ENCODE measurements around the gene TLE3. TPM values are rescaled to one million over a fixed set of nuclear protein-coding genes. Genes with fewer than 3 reads are reported as not detected.

TLE3 gene
- total and polyA plus RNA-seq, 7 experiments from 2014 or later = 15.2 to 183 (median 117) TPM

GRCh38 chr15:70008697-70009290 is 88.9 kb downstream of the TLE3 start:
- no peak for DNase-seq
- no peaks in the 10 kb centered on the region for H3K4me1 ChIP-seq (ENCODE audit: control insufficient read depth in 2 of 2, insufficient read depth in 2 of 2, low read length in 2 of 2)
- Mint-ChIP-seq H3K36me3 (no peaks in the 10 kb centered on the region), H3K4me1 (peaks cover 0 to 3% (median 0%) of the 10 kb centered on the region in 7 donors), H3K27ac (no peak overlapping the region), H3K4me3 (no peak overlapping the region), H3K27me3 (peaks cover 0 to 21% (median 0%) of the 10 kb centered on the region in 5 donors), H3K9me3 (peaks cover 0 to 2% (median 0%) of the 10 kb centered on the region in 11 donors)
- no peak overlapping the region for H3K4me3 ChIP-seq (ENCODE audit: low read length)
- CTCF ChIA-PET = no interaction called here
- intact Hi-C loops (cut with micrococcal nuclease) = no loop called here
- no peak for ATAC-seq
- H3K27ac ChIP-seq (ENCODE audit: low read depth, low read length) = no peak overlapping the region
- no peaks in the 10 kb centered on the region for H3K27me3 ChIP-seq (ENCODE audit: control insufficient read depth in 2 of 2, insufficient read depth in 2 of 2, low read length in 2 of 2)
- H3K9me3 ChIP-seq (ENCODE audit: control insufficient read depth in 2 of 3, low read length in 3 of 3) = no peaks in the 10 kb centered on the region
- H3K36me3 ChIP-seq (ENCODE audit: control insufficient read depth in 2 of 3, insufficient read depth in 3 of 3, low read length in 3 of 3) = no peaks in the 10 kb centered on the region
- POLR2A ChIA-PET = no interaction called here

- H3K36me3 ChIP-seq (ENCODE audit: control insufficient read depth in 2 of 3, insufficient read depth in 3 of 3, low read length in 3 of 3) = no peaks in the 10 kb centered on the region
- Mint-ChIP-seq H3K9me3 (peaks cover 0 to 19% (median 11%) of the 10 kb centered on the region in 11 donors), H3K4me1 (peaks cover 0 to 3% (median 0%) of the 10 kb centered on the region in 7 donors), H3K27ac (no peak overlapping the region), H3K27me3 (peaks cover 0 to 21% (median 0%) of the 10 kb centered on the region in 5 donors), H3K4me3 (no peak overlapping the region), H3K36me3 (peaks cover 0 to 8% (median 2%) of the 10 kb centered on the region in 5 donors)
- H3K4me3 ChIP-seq (ENCODE audit: low read length) = no peak overlapping the region
- POLR2A ChIA-PET = no interaction called here
- ATAC-seq (no peak), DNase-seq (no peak)
- CTCF ChIA-PET = no interaction called here
- H3K27me3 ChIP-seq (ENCODE audit: control insufficient read depth in 2 of 2, insufficient read depth in 2 of 2, low read length in 2 of 2) = no peaks in the 10 kb centered on the region
- H3K27ac ChIP-seq (ENCODE audit: low read depth, low read length) = no peak overlapping the region
- intact Hi-C loops (cut with micrococcal nuclease) = no loop called here
- H3K4me1 ChIP-seq (ENCODE audit: control insufficient read depth in 2 of 2, insufficient read depth in 2 of 2, low read length in 2 of 2) = no peaks in the 10 kb centered on the region
- peaks cover 0 to 9% (median 0%) of the 10 kb centered on the region in 3 experiments for H3K9me3 ChIP-seq (ENCODE audit: control insufficient read depth in 2 of 3, low read length in 3 of 3)
These were observed 91.2 kb downstream of the TLE3 start for GRCh38 chr15:70006259-70007147.

GRCh38 chr15:70004826-70005225 is 92.9 kb downstream of the TLE3 start:
- no peak overlapping the region for H3K4me3 Mint-ChIP-seq
- ChIA-PET CTCF (no interaction called here), POLR2A (no interaction called here)
- DNase-seq (no peak), ATAC-seq (no peak)
- Histone ChIP-seq H3K36me3 (ENCODE audit: control insufficient read depth in 2 of 3, insufficient read depth in 3 of 3, low read length in 3 of 3) (no peaks in the 10 kb centered on the region), H3K27ac (ENCODE audit: low read depth, low read length) (no peak overlapping the region), H3K4me1 (ENCODE audit: control insufficient read depth in 2 of 2, insufficient read depth in 2 of 2, low read length in 2 of 2) (no peaks in the 10 kb centered on the region), H3K27me3 (ENCODE audit: control insufficient read depth in 2 of 2, insufficient read depth in 2 of 2, low read length in 2 of 2) (no peaks in the 10 kb centered on the region), H3K9me3 (ENCODE audit: control insufficient read depth in 2 of 3, low read length in 3 of 3) (peaks cover 0 to 9% (median 0%) of the 10 kb centered on the region in 3 experiments), H3K4me3 (ENCODE audit: low read length) (no peak overlapping the region)
- H3K9me3 Mint-ChIP-seq = peaks cover 0 to 20% (median 11%) of the 10 kb centered on the region in 11 donors
- no peak overlapping the region for H3K27ac Mint-ChIP-seq
- H3K4me1 Mint-ChIP-seq = peaks cover 0 to 5% (median 0%) of the 10 kb centered on the region in 7 donors
- H3K27me3 Mint-ChIP-seq = peaks cover 0 to 25% (median 0%) of the 10 kb centered on the region in 5 donors
- intact Hi-C loops (cut with micrococcal nuclease) = no loop called here
- H3K36me3 Mint-ChIP-seq = peaks cover 0 to 8% (median 2%) of the 10 kb centered on the region in 5 donors

GRCh38 chr15:70002897-70003296 is 94.8 kb downstream of the TLE3 start:
- Mint-ChIP-seq H3K9me3 (peaks cover 0 to 20% (median 11%) of the 10 kb centered on the region in 11 donors), H3K4me3 (no peak overlapping the region), H3K36me3 (peaks cover 0 to 8% (median 2%) of the 10 kb centered on the region in 5 donors), H3K27me3 (peaks cover 0 to 25% (median 0%) of the 10 kb centered on the region in 5 donors), H3K27ac (no peak overlapping the region), H3K4me1 (peaks cover 0 to 5% (median 0%) of the 10 kb centered on the region in 7 donors)
- intact Hi-C loops (cut with micrococcal nuclease) = no loop called here
- DNase-seq = no peak
- no peaks in the 10 kb centered on the region for H3K4me1 ChIP-seq (ENCODE audit: control insufficient read depth in 2 of 2, insufficient read depth in 2 of 2, low read length in 2 of 2)
- H3K27ac ChIP-seq (ENCODE audit: low read depth, low read length) = no peak overlapping the region
- no peaks in the 10 kb centered on the region for H3K27me3 ChIP-seq (ENCODE audit: control insufficient read depth in 2 of 2, insufficient read depth in 2 of 2, low read length in 2 of 2)
- no peaks in the 10 kb centered on the region for H3K36me3 ChIP-seq (ENCODE audit: control insufficient read depth in 2 of 3, insufficient read depth in 3 of 3, low read length in 3 of 3)
- ATAC-seq = no peak
- no peak overlapping the region for H3K4me3 ChIP-seq (ENCODE audit: low read length)
- POLR2A ChIA-PET = no interaction called here
- CTCF ChIA-PET = no interaction called here
- peaks cover 0 to 9% (median 0%) of the 10 kb centered on the region in 3 experiments for H3K9me3 ChIP-seq (ENCODE audit: control insufficient read depth in 2 of 3, low read length in 3 of 3)

- ATAC-seq = no peak
- peaks cover 0 to 9% (median 0%) of the 10 kb centered on the region in 3 experiments for H3K9me3 ChIP-seq (ENCODE audit: control insufficient read depth in 2 of 3, low read length in 3 of 3)
- DNase-seq = no peak
- no peak overlapping the region for H3K4me3 Mint-ChIP-seq
- H3K27ac ChIP-seq (ENCODE audit: low read depth, low read length) = no peak overlapping the region
- H3K9me3 Mint-ChIP-seq = peaks cover 0 to 20% (median 11%) of the 10 kb centered on the region in 11 donors
- peaks cover 0 to 24% (median 0%) of the 10 kb centered on the region in 5 donors for H3K27me3 Mint-ChIP-seq
- peaks cover 0 to 5% (median 0%) of the 10 kb centered on the region in 7 donors for H3K4me1 Mint-ChIP-seq
- H3K27ac Mint-ChIP-seq = no peak overlapping the region
- ChIA-PET CTCF (no interaction called here), POLR2A (no interaction called here)
- H3K36me3 Mint-ChIP-seq = peaks cover 0 to 8% (median 2%) of the 10 kb centered on the region in 5 donors
- intact Hi-C loops (cut with micrococcal nuclease) = no loop called here
- no peaks in the 10 kb centered on the region for H3K27me3 ChIP-seq (ENCODE audit: control insufficient read depth in 2 of 2, insufficient read depth in 2 of 2, low read length in 2 of 2)
- no peaks in the 10 kb centered on the region for H3K4me1 ChIP-seq (ENCODE audit: control insufficient read depth in 2 of 2, insufficient read depth in 2 of 2, low read length in 2 of 2)
- H3K36me3 ChIP-seq (ENCODE audit: control insufficient read depth in 2 of 3, insufficient read depth in 3 of 3, low read length in 3 of 3) = no peaks in the 10 kb centered on the region
- no peak overlapping the region for H3K4me3 ChIP-seq (ENCODE audit: low read length)
These were observed 95.9 kb downstream of the TLE3 start for GRCh38 chr15:70001859-70002258.

GRCh38 chr15:69999392-70000085 is 98.2 kb downstream of the TLE3 start:
- POLR2A ChIA-PET = interaction anchor here (0.6 kb wide), 1 partner anchor 34 kb away, joined by 3 read pairs; no protein-coding TSS in a partner anchor
- H3K36me3 Mint-ChIP-seq = peaks cover 0 to 8% (median 2%) of the 10 kb centered on the region in 5 donors

More at GRCh38 chr15:69999392-70000085, 98.2 kb downstream of the TLE3 start:
- Histone ChIP-seq H3K27ac (ENCODE audit: low read depth, low read length) (no peak overlapping the region), H3K9me3 (ENCODE audit: control insufficient read depth in 2 of 3, low read length in 3 of 3) (peaks cover 0 to 9% (median 0%) of the 10 kb centered on the region in 3 experiments), H3K27me3 (ENCODE audit: control insufficient read depth in 2 of 2, insufficient read depth in 2 of 2, low read length in 2 of 2) (no peaks in the 10 kb centered on the region), H3K4me1 (ENCODE audit: control insufficient read depth in 2 of 2, insufficient read depth in 2 of 2, low read length in 2 of 2) (no peaks in the 10 kb centered on the region), H3K36me3 (ENCODE audit: control insufficient read depth in 2 of 3, insufficient read depth in 3 of 3, low read length in 3 of 3) (no peaks in the 10 kb centered on the region), H3K4me3 (ENCODE audit: low read length) (no peak overlapping the region)
- intact Hi-C loops (cut with micrococcal nuclease) = no loop called here
- DNase-seq = no peak
- Mint-ChIP-seq H3K27me3 (peaks cover 0 to 26% (median 0%) of the 10 kb centered on the region in 5 donors), H3K4me1 (peaks cover 0 to 2% (median 0%) of the 10 kb centered on the region in 7 donors), H3K9me3 (peaks cover 0 to 20% (median 11%) of the 10 kb centered on the region in 11 donors), H3K4me3 (no peak overlapping the region), H3K27ac (peak overlapping the region in 1 of 9 donors; percentile 34)
- CTCF ChIA-PET = no interaction called here
- ATAC-seq = no peak

Measured in naive thymus-derived CD4-positive, alpha-beta T cell (primary cell).